ENCODE results near the gene CTNNA1.

Gene CTNNA1

DNA sequence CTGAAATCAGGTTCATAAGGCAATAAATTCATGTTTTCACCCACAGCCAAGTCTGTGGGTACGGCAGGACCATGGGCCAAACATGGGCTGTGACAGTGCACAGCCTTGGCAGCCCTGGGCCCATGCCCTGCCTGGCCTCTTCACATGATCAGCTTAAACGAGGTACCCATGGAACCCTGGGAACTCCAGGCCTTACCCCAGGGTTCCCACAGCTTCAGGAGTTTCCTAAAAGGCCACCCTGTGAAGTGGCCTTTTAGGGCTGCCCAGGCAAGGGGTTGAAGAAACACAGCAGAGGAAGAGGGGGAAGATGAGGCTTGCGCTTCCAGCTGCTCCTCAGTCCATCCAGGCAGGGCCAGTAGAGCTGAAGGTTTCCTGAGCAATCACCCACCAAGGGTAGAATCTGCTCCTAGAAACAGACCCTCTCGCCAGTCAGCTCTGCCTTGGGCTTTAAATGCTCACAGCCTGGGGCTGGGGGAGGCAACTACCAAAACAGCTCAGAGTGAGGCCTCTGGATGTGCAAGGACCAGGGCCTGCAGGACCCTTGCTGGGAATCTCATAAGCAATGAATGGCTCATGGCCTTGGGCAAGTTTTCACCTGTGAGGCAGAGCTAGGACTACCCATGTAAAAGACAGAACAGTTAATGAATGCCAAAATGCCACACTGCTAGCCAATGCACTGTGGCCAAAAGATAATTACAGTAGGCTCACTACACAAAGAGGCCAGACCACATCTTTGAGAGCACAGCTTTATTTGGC lies 201.2 kb downstream of the CTNNA1 start:
- WGBS, 2 experiments (ENCODE audit: insufficient coverage in 2 of 2), result 83 to 95% methylated on average over 3 to 4 of the region's 4 CpGs
- H3K27ac ChIP-seq (ENCODE audit: low read depth, low read length, severe bottlenecking), result no peak overlapping the region

DNA sequence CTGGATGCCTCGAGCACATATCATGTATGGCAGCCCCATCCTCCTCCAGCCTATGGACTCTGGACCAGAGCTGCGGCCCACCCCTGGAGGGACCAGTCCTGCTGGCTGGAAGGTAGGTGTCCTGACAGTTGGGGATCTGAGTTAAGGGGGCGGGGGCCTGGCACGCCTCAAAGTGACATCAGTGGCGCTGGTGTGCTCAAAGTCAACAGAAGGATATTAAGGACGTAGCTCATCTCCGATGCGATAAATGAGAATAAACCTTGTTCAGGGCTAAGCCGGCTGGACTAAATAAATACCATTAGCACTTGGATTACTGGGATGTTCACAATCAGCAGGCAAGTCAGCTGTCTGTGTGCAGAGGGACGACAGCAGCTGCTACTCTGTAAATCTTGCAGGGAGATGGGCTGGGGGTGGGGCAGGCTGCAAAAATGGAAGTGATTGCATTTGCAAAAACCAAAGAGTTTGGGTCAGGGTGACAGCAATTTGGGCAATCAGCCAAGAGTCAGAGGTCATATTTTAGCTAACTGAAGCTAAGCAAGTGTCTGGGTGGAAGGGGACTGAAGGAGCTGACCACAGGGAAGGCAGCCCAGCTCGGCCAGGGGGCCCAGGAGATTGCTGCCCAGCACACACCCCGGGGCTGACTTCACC lies 201.9 kb downstream of the CTNNA1 start:
- 88 to 89% methylated on average over 10 to 11 of the region's 12 CpGs for WGBS, 2 experiments (ENCODE audit: insufficient coverage in 2 of 2)
- H3K27ac ChIP-seq (ENCODE audit: low read depth, low read length, severe bottlenecking), result no peak overlapping the region
- peaks cover 6% of the 10 kb centered on the region for H3K4me1 ChIP-seq (ENCODE audit: control insufficient read depth, insufficient read depth, low read length, poor library complexity, severe bottlenecking)
- no peak overlapping the region for H3K4me3 ChIP-seq (ENCODE audit: extremely low read depth, insufficient read depth, low read length, poor library complexity, severe bottlenecking)
- H3K36me3 ChIP-seq (ENCODE audit: control insufficient read depth, insufficient read depth, low read length), result no peaks in the 10 kb centered on the region
- H3K9me3 ChIP-seq (ENCODE audit: control insufficient read depth, low read length), result no peaks in the 10 kb centered on the region

More for the DNA sequence above, 201.2 kb downstream of the CTNNA1 start:
- no peaks in the 10 kb centered on the region for H3K9me3 ChIP-seq (ENCODE audit: control insufficient read depth, low read length)
- H3K36me3 ChIP-seq (ENCODE audit: control insufficient read depth, insufficient read depth, low read length), result no peaks in the 10 kb centered on the region
- no peak overlapping the region for H3K4me3 ChIP-seq (ENCODE audit: extremely low read depth, insufficient read depth, low read length, poor library complexity, severe bottlenecking)
- H3K4me1 ChIP-seq (ENCODE audit: control insufficient read depth, insufficient read depth, low read length, poor library complexity, severe bottlenecking), result peaks cover 6% of the 10 kb centered on the region

DNA sequence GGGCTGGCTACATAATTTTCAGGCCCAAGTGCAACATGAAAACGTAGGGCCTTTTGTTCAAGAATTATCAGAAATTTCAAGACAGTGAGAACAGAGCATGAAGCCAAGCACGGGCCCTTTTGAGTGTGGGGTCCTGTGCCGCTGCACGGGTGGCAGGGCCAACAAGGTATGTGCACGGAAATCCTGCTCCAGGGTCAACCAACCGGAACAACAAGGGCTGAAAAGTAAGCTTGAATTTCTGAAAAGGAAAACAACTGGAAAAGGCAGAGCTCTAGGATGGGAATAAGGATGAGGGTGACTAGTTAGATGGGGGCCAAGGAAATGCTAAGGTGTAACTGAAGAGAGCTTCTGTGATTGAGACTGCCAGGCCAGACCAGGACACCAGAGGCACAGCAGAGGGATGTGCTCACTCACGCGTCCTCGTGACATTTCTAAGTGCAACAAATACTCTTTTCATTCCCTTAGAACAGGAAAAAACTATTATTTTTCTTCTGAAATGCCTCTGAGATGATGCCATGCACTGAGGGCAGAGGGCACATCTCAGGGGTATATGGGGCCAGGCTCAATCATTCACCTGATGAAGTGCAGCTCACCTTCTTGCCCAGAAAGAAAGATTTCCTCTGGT lies 202.6 kb downstream of the CTNNA1 start:
- peaks cover 6% of the 10 kb centered on the region for H3K4me1 ChIP-seq (ENCODE audit: control insufficient read depth, insufficient read depth, low read length, poor library complexity, severe bottlenecking)
- no peaks in the 10 kb centered on the region for H3K9me3 ChIP-seq (ENCODE audit: control insufficient read depth, low read length)
- 83 to 91% methylated on average over 6 to 8 of the region's 9 CpGs for WGBS, 2 experiments (ENCODE audit: insufficient coverage in 2 of 2)
- no peak overlapping the region for H3K27ac ChIP-seq (ENCODE audit: low read depth, low read length, severe bottlenecking)
- H3K4me3 ChIP-seq (ENCODE audit: extremely low read depth, insufficient read depth, low read length, poor library complexity, severe bottlenecking), result no peak overlapping the region
- H3K36me3 ChIP-seq (ENCODE audit: control insufficient read depth, insufficient read depth, low read length), result no peaks in the 10 kb centered on the region

DNA sequence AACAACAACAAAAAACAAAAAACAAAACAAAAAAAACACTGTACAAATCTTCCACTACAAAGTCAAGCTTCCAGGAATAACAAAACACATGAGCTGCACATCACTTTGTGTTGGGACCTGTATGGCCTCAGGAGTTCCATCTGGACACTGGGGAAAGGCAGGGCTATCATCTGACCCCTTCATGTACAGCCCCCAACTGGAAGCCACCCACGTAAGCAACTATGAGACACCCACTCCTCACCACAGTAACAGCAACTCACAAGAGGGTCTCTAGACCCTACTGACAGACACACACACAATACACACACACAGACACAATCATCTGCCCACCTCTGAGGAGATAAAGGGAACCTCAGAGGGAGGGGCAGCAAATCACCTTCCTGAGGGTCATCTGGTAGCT lies 203.6 kb downstream of the CTNNA1 start:
- Histone ChIP-seq H3K27ac (ENCODE audit: low read depth, low read length, severe bottlenecking) (no peak overlapping the region), H3K9me3 (ENCODE audit: control insufficient read depth, low read length) (no peaks in the 10 kb centered on the region), H3K4me3 (ENCODE audit: extremely low read depth, insufficient read depth, low read length, poor library complexity, severe bottlenecking) (no peak overlapping the region), H3K36me3 (ENCODE audit: control insufficient read depth, insufficient read depth, low read length) (no peaks in the 10 kb centered on the region), H3K4me1 (ENCODE audit: control insufficient read depth, insufficient read depth, low read length, poor library complexity, severe bottlenecking) (peaks cover 10% of the 10 kb centered on the region)
- WGBS, 2 experiments (ENCODE audit: insufficient coverage in 2 of 2), result no CpG with 5 or more reads among the region's 1 CpG

DNA sequence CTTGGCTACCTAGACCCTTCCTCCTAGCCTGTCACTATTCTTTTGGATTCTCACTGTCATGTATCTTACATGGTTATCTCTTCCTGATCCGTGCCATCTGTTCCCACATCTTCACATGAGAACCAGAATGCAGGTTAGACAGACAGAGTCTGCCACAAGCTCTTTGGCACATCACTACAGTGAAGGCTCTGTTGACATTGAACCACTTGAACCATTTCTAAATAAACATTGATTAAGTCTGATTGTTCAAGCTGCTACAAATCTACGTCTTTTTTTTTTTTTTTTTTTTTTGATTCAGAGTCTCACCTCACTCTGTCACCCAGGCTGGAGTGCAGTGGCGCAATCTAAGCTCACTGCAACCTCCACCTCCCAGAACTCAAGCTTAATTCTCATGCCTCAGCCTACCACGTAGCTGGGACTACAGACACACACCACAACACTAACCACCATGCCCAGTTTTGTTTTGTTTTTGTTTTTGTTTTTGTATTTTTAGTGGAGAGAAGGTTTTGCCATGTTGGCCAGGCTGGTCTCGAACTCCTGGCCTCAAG lies 207.0 kb downstream of the CTNNA1 start:
- WGBS, 2 experiments (ENCODE audit: insufficient coverage in 2 of 2), result 83 to 89% methylated on average over 1 to 3 of the region's 5 CpGs
- Histone ChIP-seq H3K27ac (ENCODE audit: low read depth, low read length, severe bottlenecking) (no peak overlapping the region), H3K9me3 (ENCODE audit: control insufficient read depth, low read length) (no peaks in the 10 kb centered on the region), H3K36me3 (ENCODE audit: control insufficient read depth, insufficient read depth, low read length) (no peaks in the 10 kb centered on the region), H3K4me3 (ENCODE audit: extremely low read depth, insufficient read depth, low read length, poor library complexity, severe bottlenecking) (no peak overlapping the region), H3K4me1 (ENCODE audit: control insufficient read depth, insufficient read depth, low read length, poor library complexity, severe bottlenecking) (peaks cover 35% of the 10 kb centered on the region)

DNA sequence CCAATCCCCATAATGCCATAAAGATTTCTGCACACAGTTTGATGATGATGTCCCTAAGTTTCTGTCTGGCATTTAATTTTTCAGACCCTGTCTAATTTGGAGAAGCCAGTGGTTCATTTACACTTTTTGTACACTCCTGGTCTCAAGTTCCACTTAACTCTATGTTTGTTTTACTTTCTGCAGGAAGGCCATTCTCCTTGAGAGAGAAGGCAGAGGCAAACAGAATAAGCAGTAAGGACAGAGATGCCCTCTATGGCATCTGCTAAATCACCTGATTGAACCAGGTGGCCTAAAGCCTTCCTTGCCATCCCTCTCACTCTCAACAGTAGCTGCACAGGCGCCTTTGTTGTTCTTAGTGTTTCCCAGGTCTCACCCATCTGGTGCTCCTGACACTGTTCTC lies 208.0 kb downstream of the CTNNA1 start:
- H3K4me1 ChIP-seq (ENCODE audit: control insufficient read depth, insufficient read depth, low read length, poor library complexity, severe bottlenecking), result peaks cover 35% of the 10 kb centered on the region
- H3K36me3 ChIP-seq (ENCODE audit: control insufficient read depth, insufficient read depth, low read length), result no peaks in the 10 kb centered on the region
- WGBS, 2 experiments (ENCODE audit: insufficient coverage in 2 of 2), result 90 to 91% methylated on average over 1 of the region's 1 CpG
- no peaks in the 10 kb centered on the region for H3K9me3 ChIP-seq (ENCODE audit: control insufficient read depth, low read length)
- no peak overlapping the region for H3K4me3 ChIP-seq (ENCODE audit: extremely low read depth, insufficient read depth, low read length, poor library complexity, severe bottlenecking)
- no peak overlapping the region for H3K27ac ChIP-seq (ENCODE audit: low read depth, low read length, severe bottlenecking)

DNA sequence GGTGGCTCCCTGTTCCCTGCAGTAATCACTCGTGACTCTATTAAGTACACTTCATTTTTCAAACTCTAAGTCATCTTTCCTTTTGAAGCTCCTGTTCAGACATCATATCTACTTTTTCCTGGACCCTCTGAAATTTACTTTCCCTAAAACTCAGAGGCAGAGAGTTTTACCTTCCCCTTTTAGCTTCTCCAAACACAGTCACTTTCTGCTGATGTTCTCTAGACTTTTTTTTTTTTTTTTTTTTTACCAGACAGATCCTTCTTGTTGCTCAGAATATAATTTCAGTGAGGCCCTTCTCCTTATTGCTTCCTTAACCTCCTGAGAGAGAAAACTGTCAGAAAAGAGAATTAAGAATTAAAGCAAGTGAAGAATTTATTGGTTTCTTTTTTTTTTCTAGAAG lies 208.5 kb downstream of the CTNNA1 start:
- Histone ChIP-seq H3K36me3 (ENCODE audit: control insufficient read depth, insufficient read depth, low read length) (no peaks in the 10 kb centered on the region), H3K27ac (ENCODE audit: low read depth, low read length, severe bottlenecking) (no peak overlapping the region), H3K4me1 (ENCODE audit: control insufficient read depth, insufficient read depth, low read length, poor library complexity, severe bottlenecking) (peaks cover 35% of the 10 kb centered on the region), H3K9me3 (ENCODE audit: control insufficient read depth, low read length) (no peaks in the 10 kb centered on the region), H3K4me3 (ENCODE audit: extremely low read depth, insufficient read depth, low read length, poor library complexity, severe bottlenecking) (no peak overlapping the region)
- 69 to 80% methylated on average over 1 of the region's 1 CpG for WGBS, 2 experiments (ENCODE audit: insufficient coverage in 2 of 2)

DNA sequence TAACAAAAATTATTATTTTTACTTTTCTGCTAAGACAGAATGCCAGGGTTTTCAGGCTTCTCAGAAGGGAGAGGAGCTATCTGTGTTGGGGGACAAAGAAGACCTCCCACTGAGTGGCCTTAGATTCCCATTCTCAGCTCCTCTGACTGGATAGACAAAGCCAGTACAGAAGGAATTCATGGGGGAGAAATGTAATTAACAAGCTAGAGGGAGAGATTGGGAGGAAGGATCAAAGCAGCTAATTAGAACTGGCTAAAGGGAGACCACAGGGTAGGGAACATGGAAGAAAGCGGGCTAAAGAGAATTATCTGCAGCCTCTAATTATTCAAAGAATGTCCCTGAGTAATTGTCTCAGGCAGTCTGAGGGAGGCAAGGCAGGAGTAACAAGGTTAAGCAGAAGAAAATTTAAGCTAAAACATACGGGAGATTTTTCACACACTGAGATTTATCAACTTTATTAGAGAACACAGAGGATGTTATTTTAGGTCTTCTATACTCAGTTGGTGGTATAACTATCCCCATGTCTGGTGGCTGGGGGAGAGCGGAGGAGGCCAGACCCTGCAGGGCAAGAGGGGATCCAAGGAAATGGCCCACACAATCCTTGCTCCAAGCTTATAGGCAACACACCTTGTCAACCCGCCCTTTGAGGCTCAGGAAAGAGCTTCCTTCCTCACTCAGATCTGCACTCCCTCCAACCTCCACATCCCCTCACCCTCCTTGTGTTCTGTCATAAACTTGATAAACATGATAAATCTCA lies 209.6 kb downstream of the CTNNA1 start:
- Histone ChIP-seq H3K4me3 (ENCODE audit: extremely low read depth, insufficient read depth, low read length, poor library complexity, severe bottlenecking) (no peak overlapping the region), H3K36me3 (ENCODE audit: control insufficient read depth, insufficient read depth, low read length) (no peaks in the 10 kb centered on the region), H3K9me3 (ENCODE audit: control insufficient read depth, low read length) (no peaks in the 10 kb centered on the region), H3K27ac (ENCODE audit: low read depth, low read length, severe bottlenecking) (peak overlapping the region; percentile 89), H3K4me1 (ENCODE audit: control insufficient read depth, insufficient read depth, low read length, poor library complexity, severe bottlenecking) (peaks cover 35% of the 10 kb centered on the region)
- 40 to 72% methylated on average over 2 of the region's 4 CpGs for WGBS, 2 experiments (ENCODE audit: insufficient coverage in 2 of 2)

DNA sequence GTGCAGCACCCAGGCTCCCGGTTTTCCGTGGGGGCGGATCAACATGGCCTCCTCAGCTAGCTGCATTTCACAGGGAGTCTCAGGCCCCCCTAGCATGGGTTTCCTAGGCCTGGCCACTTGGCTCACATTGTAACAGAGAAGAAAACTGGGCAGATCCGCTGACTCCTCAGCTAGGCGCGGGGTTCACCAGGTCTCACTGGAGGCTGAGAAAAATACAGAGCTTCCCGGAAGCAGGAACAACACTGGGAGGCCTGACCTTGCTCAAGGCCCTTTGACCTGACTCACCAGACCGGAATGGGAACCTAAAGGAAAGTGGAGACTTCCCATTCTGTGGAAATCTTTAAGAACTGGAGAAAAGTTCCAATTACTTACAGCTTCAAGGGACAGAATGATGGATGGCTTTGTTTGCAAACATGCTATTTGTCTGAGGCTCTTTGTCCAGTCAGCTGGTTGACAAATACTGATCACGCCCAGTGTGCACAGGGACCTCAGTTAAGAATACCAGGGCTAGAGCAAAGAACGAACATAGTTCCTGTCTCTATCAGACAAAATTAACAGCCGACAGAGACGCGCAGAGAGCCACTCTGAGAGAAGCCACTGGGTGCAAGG lies 210.6 kb downstream of the CTNNA1 start:
- 68 to 75% methylated on average over 9 to 13 of the region's 13 CpGs for WGBS, 2 experiments (ENCODE audit: insufficient coverage in 2 of 2)
- Histone ChIP-seq H3K4me3 (ENCODE audit: extremely low read depth, insufficient read depth, low read length, poor library complexity, severe bottlenecking) (no peak overlapping the region), H3K36me3 (ENCODE audit: control insufficient read depth, insufficient read depth, low read length) (no peaks in the 10 kb centered on the region), H3K9me3 (ENCODE audit: control insufficient read depth, low read length) (no peaks in the 10 kb centered on the region), H3K4me1 (ENCODE audit: control insufficient read depth, insufficient read depth, low read length, poor library complexity, severe bottlenecking) (peaks cover 38% of the 10 kb centered on the region), H3K27ac (ENCODE audit: low read depth, low read length, severe bottlenecking) (peak overlapping the region; percentile 89)

DNA sequence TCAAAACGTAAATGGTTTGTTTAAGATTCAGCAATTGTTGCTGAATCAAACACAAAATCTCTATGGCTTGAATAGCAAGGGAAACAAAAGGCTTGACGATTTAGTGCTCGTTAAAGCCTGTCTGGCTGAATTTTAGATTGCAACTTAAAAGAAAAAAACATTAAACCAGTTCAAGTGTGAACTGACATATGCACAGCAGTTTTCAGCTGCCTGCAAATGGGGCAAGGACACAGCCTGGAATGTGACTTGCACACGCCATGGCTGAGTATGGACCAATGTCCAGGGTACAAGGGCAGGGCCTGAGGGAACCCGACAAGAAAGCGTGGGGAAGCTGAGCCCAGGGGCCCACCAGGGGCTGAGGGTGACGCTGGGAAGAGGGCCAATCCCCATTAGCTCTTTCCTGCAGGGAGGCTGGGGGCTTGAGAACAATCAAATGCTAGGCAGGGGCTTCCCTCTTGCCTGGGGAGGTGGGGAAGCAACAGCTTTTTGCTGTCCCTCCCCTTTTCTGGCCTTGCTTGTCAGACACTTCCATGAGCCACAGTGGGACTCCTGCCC lies 211.5 kb downstream of the CTNNA1 start:
- WGBS, 2 experiments (ENCODE audit: insufficient coverage in 2 of 2), result 73% methylated on average over 5 to 6 of the region's 7 CpGs
- Histone ChIP-seq H3K27ac (ENCODE audit: low read depth, low read length, severe bottlenecking) (peak overlapping the region; percentile 89), H3K9me3 (ENCODE audit: control insufficient read depth, low read length) (no peaks in the 10 kb centered on the region), H3K4me1 (ENCODE audit: control insufficient read depth, insufficient read depth, low read length, poor library complexity, severe bottlenecking) (peaks cover 38% of the 10 kb centered on the region), H3K4me3 (ENCODE audit: extremely low read depth, insufficient read depth, low read length, poor library complexity, severe bottlenecking) (no peak overlapping the region), H3K36me3 (ENCODE audit: control insufficient read depth, insufficient read depth, low read length) (no peaks in the 10 kb centered on the region)
